HG02870 (cell line): Measurements from ENCODE around the gene CZIB.
"Not testable (repeated sequence)": the region's sequence is repeated elsewhere in the genome, so short reads cannot be mapped to it uniquely, and the experiment has no call there.

Experiments used
- ATAC-seq: cut with Tn5 transposase; IDR thresholded peaks from one replicate; pipeline ENCODE4 v1.9.1; 2021; ENCODE audit warnings: mild to moderate bottlenecking, moderate library complexity; ENCODE audit not compliant: unreplicated experiment

The CZIB gene

DNA sequence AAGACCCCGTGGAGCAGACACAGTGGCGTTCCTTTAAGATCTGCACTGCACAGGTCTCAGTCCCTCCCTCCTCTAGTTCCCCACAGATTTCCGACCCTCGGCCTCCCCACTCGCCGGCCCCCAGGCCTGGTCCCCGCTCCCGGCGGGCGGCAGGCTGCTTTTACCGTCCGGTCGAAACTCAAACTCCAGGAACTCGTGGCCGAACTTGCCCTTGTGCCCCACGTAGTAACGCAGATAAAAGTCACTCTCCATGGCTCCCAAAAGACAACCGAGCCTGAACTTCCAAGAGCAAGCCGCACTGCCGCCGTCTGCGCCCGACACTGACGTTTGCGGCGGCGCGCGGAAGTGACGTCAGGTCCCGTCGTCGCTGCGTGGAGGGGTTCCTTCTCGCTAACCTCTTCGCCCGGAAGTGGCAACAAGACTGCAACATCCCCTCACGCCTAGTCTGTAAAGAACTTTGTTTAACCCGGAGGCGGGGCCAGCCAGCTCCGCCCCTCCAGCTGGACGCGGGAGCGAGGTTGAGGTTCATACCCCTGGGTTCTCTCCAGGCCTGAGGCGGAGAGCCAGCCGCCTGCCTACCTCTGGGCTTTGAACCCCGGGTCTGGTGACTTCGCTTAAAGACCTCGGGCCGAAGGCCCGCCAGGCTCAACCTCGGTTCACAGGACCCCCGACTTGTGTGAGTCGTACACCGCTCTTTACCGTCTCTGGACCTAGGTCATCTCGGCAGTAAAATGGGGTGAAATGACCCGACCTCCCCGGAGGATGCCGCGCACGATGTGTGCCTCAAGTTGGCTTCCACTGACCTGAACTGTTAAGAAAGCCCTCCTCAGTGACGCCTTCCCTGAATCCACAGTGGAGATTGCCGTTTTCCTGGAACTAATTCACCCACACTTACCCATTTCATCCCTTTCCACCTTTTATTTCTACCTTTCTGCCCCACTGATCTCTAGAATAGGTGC lies 18.0 kb upstream of the CZIB start, which contains the start of gene MAGOH:
TSS of gene MAGOH (minus strand) at position 322 of the 959 bp plus-strand sequence. CDS start at position 252, 70 bp downstream.
- peak; percentile 99 for ATAC-seq

DNA sequence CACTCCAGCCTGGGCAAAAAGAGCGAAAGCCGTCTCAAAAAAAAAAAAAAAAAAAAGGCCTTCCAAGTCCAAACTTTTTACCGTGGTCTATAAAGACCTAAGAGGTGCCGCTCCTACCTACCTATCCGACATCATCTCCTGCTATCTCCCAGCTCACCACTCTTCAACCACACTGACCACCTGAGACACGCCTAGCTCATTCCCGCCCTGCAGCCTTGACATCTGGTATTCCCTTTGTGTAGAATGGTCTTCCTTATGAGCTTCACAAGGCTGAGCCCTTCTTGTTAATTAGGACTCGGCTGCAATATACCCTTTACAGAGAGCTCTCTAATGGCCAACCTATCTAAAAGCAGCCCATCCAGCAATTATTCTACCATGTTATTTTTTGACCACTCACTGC lies 17.2 kb upstream of the CZIB start:
- ATAC-seq, result no peak

DNA sequence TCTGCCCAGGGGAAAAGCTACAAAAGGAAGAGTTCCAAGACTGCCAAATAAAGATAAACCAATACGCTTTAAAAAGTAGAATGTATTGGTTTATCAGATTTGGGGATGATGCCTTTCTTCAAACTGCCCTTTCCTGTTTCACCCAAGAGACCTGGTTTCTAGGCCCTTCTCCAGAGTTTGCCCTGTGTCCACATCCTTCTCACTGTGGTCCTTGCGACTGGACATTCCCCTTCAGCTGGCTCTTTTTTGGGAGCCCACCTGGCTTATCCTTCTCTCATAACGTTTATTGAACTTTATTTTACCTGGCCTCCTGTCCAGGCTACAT lies 490 bp upstream of the CZIB start:
- ATAC-seq, result no peak

DNA sequence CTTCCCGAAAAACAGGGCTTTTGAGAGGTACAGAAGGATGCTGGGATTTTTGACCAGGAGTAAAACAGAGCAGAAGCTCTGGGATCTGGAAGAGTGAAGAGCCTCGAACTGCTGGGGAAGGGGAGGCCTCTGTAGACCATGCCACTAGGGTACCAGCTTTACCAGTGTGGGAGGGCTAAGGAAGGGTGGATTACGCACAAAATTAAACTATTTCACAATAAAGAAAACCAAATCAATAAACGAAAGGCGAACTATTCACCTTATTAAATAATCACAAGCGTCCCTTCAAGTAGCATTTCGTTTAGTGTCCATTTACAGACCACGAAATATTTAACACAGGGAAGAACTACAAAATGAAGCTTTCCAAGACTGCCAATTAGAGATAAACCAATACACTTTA lies 723 bp downstream of the CZIB start:
- no peak for ATAC-seq

DNA sequence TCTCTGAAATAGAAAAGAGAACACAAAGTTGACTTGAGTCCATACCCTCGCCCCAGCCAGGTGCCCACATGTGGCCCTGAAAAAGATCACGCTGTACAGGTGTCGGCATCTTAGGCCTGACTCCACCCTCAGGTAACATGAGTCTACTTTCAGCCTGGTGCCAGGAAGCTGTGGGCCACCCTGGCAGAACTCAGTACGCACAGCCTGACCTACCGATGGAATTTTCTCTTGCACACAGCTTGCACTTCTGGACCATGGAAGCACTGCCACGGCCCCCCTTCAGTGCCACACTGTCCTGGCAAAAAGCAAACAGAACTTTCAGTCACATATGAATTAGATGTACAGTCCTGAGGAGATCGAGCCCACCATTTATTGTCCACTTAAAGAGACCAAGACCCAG lies 2.2 kb downstream of the CZIB start:
- no peak for ATAC-seq

DNA sequence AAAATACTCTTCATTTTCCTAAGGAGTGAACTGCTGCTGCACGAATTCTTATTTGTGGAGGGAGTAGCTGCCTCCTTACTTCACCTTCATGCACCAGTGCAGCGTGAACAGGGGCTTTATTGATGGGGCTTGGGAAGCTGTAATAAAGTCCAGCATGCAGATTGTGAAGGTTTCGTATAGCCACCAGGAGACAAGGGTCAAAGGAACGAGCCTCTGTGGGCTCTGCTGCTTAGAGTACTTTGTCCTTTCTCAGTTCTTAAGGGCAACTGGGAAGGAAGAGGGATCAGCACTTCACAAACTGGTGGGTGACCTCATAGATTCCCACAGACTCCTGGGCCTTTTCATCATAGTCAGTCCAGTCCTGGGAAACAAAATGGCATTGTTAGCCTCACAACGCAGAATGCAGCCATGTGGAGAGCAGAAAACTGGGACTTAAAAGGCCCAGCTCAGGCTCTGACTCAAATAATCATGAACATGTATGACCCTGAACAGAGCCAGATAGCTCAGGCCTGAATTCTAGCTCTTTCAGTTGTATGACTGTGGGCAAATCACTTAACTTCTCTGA lies 6.0 kb downstream of the CZIB start:
- ATAC-seq, result no peak

DNA sequence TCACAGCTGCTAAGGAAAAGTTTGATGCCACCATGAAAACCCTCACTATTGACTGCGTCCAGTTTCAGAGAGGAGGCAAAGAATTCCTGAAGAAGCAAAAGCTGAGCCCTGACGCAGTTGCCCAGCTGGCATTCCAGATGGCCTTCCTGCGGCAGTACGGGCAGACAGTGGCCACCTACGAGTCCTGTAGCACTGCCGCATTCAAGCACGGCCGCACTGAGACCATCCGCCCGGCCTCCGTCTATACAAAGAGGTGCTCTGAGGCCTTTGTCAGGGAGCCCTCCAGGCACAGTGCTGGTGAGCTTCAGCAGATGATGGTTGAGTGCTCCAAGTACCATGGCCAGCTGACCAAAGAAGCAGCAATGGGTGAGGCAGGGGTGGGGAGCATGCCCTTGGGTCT lies 9.5 kb downstream of the CZIB start:
- no peak for ATAC-seq

DNA sequence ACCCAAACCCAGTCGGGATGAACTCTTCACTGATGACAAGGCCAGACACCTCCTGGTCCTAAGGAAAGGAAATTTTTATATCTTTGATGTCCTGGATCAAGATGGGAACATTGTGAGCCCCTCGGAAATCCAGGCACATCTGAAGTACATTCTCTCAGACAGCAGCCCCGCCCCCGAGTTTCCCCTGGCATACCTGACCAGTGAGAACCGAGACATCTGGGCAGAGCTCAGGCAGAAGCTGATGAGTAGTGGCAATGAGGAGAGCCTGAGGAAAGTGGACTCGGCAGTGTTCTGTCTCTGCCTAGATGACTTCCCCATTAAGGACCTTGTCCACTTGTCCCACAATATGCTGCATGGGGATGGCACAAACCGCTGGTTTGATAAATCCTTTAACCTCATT lies 10.1 kb downstream of the CZIB start:
- no peak for ATAC-seq

DNA sequence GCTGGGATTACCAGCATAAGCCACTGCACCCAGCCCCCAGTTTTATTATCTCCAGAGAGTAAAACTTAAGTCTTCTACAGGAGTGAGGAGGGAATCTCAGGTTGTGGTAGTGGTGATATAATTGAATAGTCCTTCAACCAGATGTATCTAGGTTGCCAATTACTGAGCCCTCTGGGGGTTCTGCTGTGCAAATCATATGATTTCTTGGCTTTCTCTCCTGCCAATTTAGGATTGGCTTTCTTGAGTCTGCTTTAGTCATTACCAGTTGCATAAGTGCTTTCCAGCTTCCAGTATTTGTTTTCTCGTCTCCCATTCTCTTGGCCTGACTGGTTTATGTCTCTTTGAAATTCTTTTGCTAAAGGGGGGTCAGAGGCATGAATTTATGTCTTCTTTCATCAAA lies 12.7 kb downstream of the CZIB start:
- ATAC-seq, result no peak

DNA sequence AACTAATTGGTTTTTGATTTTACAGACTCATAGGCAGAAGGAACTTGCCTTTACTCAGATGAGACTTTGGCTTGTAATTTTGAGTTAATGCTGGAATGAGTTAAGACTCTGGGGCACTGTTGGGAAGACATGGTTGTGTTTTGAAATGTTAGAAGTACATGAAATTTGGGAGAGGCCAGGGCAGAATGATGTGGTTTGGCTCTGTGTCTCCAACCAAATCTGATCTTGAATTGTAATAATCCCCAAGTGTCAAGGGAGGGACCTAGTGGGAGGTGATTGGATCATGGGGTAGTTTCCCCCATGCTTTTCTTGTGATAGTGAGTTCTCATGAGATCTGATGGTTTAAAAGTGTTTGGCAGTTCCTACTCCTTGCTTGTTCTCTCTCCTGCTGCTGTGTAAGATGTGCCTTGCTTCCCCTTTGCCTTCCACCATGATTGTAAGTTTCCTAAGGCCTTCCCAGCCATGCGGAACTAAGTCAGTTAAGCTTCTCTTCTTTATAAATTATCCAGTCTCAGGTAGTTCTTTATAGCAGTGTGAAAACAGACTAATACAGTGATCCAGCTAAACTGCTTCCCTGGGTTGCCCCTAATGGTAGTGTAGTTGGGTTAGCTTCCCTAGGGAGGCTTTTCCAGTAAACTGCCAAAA lies 13.6 kb downstream of the CZIB start:
- no peak for ATAC-seq

DNA sequence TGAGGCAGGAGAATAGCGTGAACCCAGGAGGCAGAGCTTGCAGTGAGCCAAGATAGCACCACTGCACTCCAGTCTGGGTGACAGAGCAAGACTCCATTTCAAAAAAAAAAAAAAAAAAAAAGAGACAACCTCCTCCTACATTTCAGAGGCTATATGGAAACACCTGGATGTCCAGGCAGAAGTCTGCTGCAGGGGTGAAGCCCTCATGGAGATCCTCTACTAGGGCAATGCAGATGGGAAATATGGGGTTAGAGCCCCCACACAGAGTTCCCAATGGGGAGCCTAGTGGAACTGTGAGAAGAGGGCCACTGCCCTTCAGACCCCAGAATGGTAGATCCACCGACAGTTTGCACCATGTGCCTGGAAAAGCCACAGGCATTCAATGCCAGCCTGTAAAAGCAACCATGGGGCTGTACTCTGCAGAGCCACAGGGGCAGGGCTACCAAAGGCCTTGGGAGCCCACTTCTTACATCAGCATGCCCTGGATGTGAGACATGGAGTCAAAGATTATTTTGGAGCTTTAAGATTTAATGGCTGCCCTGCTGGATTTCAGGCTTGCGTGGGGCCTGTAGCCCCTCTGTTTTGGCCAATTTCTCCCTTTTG lies 14.2 kb downstream of the CZIB start:
- ATAC-seq, result not testable (repeated sequence)

DNA sequence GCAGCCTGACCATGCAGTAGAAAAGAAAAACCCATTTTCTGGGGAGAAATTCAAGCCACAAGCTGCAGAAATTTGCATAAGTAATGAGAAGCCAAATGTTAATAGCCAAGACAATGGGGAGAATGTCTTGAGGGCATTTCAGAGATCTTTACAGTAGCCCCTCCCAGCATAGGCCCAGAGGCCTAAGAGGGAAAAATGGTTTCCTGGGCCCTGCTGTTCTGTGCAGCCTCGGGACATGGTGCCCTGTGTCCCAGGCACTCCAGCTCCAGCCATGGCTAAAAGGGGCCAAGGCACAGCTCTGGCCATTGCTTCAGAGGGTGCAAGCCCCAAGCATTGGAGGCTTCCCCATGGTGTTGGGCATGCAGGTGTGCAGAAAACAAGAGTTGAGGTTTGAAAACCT lies 14.9 kb downstream of the CZIB start:
- not testable (repeated sequence) for ATAC-seq

DNA sequence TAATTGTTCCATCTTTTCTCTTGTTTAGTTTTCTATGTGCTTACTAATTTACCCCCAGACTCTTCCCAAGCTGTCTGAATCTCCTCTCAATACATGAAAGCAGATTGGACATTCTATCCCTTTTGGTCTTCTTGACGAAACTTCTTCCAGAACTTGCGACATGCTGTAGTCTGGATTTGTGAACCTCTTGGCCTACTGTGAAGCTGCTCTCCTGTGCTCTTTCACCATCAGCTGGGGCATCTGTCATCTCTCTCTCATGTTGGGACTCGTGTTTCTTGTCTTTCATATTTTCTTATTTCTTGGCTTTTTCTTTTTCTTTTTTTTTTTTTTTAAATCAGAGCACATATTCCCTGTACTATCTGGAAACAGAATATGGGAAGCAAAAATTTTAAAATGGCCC lies 17.0 kb downstream of the CZIB start:
- ATAC-seq, result no peak

DNA sequence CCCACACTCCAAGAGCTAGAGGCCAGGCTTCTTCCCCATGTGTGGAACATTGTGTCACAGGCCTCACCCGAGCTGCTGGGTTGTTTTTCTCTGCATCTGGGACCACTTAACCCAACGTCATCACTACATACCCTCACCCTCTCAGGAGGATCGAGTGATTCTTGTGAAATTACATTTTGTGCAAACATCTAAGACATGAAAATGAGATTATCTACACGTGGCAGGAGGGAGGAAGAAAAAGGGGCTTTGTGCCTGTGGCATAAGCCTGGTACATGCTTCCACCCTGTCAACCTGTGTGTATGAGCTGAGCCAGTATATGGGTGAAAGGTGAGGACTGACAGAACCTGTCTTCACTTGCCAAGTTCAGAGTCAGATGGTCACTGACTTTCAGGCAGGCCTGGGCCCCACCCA lies 22.2 kb downstream of the CZIB start:
- no peak for ATAC-seq

DNA sequence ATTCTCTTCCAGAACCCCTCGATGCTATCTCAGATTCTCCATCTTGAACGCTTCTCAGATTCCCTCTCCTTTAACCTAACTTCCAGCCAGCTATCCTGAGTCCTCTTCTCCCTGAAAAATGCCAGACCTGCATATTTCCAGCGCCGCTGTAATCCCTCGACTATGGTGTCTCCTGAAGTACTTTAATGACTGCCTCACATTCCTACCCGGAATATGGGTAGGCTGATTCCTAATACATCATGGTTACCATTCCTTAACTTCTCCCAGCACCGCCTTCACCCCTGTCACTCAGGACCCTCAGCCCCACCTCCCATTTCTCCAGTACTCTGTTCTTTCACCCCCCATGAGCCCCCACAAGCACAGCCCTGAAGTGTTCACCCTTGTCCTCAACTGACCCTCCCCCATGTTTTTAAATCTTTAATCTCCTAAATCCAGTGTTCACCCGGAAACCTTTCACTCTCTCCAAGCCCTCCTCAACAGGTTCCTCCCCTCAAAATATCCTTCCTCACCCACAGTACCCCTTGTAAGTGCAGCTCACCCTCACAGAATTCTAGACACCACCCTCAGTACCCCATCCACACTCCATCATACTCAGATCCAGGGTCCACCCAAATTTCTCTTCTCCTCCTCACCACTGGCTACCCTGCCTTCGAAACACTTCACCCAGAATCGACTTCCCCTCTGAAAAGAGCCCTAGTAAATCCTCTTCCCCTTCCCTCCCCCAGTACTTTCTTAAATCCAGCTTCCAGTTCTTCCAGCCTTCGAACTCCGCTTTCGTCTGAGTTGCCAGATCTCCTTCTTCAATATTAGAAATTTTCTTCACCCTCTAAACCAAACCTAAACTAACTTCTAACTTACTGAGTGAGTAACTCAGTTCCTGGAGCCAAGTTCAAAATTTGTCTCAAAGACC lies 22.9 kb downstream of the CZIB start:
- no peak for ATAC-seq

DNA sequence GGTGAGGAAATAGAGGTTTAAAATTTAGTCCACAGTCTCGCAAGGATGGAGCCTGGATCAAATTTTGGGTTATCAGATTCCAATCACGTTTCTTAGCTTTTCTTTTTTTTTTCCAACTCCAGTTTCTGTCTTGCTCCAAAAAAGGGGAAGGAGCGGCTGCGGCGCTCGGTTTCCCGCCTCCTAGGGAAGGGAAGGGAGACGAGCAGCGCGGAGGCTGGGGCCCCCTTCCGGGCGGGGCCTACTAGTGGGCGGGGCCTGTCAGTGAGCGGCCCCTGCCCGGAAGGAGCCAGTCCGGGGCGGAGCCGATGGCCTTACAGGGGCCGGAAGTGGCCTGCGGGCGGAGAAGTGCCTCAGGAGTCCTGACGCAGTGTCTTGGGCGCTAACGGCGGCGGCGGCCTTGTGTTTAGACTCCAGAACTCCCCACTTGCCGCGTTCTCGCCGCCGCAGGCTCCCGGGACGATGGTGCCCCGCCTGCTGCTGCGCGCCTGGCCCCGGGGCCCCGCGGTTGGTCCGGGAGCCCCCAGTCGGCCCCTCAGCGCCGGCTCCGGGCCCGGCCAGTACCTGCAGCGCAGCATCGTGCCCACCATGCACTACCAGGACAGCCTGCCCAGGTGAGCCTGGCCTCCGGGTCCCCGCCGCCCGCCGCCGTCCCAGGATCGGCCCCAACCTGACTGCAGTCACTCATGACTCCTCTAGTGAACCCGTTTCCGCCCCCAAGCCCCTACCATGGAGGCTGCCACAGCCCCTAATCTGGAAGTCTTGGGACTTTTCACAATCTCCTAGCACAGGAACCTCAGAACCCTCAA lies 23.7 kb downstream of the CZIB start, which contains the start of gene CPT2:
TSS of gene CPT2 (plus strand) at position 340 of the 806 bp plus-strand sequence. CDS start at position 460, 120 bp downstream.
- ATAC-seq, result peak; percentile 98

DNA sequence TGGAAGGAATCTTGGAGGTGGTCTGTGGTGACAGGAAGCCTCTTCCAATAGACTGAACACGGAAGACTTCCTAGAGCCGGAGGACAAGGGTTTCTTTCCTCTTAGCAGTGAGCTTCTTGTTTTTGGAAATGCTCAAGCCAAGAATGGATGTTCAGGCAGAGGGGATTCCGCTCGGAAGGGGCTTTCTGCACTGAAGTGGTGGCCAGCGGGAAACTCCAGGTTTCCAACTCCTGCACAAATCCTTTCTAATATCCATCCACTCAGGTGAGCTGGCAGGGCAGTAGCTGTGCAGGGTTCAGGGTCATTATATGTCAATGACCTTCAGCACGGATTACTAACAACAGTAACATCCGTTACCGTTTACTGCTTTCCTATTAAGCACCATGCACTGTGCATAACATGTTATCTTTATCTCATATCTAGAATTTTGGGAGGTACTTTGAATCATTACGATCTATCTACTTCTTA lies 24.4 kb downstream of the CZIB start:
- ATAC-seq, result peak; percentile 5

DNA sequence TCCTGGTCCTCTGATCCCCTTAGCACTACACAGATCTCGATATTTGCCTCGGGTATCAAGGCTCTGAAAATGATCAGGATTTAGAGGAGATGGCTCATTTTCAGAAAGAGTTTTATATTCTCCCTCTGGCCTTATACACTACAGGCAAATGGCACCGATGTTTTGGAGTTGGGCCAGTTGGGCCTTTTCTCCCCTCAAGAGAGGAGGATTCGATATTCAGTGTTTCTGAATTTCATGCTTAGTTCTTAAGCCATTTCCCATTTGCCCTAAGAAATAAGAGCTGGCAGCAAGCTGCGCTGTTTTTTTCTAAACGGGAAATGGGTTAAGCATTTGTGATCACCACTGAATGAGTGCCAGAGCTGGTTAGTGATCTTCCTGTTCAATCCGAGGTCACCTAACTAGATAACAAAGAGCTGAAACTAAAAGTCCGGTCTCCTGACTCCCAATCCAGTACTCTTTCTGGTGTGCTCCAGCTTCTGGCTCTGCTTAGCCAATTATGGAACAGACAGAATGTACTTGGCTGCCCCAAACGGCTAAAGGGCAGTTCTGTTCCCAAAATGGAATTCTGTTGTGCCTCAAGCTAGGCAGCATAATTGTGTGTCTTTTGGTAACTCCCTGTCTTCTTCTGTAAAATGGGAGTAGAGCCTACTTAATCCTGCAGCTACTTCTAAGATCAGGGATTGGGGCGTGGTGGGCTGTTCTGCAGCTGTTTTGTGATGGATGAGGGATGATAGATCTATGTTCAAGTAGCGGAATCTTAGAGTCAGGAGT lies 25.0 kb downstream of the CZIB start:
- ATAC-seq, result no peak

DNA sequence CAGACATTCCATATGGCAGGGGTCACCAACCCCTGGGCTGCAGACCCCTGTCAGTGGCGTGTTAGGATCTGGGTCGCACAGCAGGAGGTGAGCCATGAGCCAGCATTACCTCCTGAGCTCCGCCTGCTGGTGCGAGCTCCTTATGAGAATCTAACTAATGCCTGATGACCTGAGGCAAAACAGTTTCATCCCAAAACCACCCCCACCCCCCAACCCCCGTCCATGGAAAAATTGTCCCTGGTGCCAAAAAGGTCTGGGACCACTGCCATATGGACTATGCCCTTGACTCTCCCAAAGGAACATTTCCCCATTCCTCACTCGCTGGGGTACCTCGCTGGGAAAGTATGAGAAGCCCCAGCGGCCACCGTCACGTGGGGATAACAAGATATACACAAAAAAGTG lies 30.2 kb downstream of the CZIB start:
- ATAC-seq, result no peak
